GM08714 (cell line): ENCODE data around the gene CDK3.
A peak's percentile ranks its signal among the peaks of the same experiment; 100 is the strongest.

Experiments used
- H3K4me3 ChIP-seq: fragments of 200-500 bp; sonication (Bioruptor generic); 2 replicates; pipeline ENCODE4 v1.5.1; 2014; ENCODE audit warnings: mild to moderate bottlenecking, low read length, inconsistent platforms
- ZNF274 ChIP-seq: IDR thresholded peaks from 2 replicates; pipeline ENCODE4 v1.6.1; 2012; ENCODE audit warnings: mild to moderate bottlenecking, low read depth, low read length

Gene CDK3

DNA sequence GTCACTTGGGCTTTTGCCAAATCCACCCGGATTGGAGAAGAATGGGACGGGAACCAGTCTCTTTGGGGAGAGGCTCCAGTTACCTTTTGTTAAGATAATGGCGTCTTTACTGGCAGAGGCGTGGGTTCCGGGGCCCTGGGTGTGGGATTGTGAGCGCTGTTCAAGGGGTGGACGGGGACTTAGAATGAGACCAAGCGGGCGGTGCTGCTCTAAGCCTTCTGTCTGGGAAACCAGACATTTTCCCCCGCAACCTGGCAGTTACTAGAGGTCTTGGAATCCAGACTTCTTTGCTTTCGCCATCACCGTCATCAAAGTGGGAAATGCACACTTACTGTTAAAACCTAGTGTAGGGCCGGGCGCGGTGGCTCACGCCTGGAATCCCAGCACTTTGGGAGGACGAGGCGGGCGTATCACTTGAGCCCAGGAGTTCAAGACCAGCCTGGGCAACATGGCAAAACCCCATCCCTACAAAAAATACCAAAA lies 20.9 kb upstream of the CDK3 start:
- H3K4me3 ChIP-seq = peak overlapping the region; percentile 80
- TF ChIP-seq ZNF274 = no peak

DNA sequence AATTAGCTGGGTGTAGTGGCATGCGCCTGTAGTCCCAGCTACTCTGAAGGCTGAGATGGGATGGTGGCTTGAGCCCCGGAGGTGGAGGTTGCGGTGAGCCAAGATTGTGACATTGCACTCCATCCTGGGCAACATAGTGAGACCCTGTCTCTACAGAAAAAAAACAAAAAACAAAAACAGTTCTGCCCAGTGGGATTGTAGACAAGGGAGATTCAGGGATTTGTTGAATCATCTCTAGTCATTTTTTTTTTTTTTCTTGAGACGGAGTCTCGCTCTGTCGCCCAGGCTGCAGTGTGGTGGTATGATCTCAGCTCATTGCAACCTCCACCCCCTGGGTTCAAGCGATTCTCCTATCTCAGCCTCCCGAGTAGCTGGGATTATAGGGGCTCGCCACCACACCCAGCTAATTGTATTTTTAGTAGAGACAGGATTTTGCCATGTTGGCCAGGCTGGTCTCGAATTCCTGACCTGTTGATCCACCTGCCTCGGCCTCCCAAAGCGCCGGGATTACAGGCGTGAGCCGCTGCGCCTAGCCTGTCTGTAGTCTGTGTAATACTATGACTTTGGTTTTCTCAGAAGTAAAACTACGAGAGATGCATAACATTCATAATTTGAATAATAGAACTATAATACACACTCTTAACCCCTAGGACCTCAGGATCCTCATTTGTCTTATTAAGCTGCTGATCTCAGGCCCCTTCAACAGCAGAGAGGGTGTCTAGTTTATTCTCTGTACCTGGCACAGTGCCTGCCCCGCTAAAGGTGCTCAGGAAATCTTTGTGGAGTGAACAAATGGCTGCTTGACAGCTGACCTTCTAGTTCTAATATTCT lies 20.3 kb upstream of the CDK3 start:
- no peak for TF ChIP-seq ZNF274
- H3K4me3 ChIP-seq = peak overlapping the region; percentile 80

DNA sequence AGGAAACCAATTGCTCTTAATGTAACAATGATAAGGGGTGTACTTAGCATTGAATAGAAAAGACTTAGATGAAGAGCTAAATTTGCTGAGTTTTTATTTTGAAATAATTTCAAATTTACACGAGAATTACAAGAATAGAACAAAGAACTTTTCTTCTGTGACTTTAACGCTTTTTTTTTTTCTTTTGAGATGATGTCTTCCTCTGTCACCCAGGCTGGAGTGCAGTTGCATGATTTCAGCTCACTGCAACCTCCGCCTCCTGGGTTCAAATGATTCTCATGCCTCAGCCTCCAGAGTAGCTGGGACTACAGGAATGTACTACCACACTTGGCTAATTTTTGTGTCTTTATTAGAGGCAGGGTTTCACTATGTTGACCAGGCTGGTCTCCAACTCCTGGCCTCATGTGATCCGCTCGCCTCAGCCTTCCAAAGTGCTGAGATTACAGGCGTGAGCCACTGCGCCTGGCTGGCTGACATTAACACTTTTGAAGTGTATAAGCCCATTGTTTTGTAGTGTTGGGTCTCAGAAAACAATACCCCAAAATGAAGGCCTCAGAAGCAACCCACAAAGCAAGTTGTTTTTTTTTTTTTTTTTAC lies 19.5 kb upstream of the CDK3 start:
- H3K4me3 ChIP-seq = no peak overlapping the region
- TF ChIP-seq ZNF274 = no peak

DNA sequence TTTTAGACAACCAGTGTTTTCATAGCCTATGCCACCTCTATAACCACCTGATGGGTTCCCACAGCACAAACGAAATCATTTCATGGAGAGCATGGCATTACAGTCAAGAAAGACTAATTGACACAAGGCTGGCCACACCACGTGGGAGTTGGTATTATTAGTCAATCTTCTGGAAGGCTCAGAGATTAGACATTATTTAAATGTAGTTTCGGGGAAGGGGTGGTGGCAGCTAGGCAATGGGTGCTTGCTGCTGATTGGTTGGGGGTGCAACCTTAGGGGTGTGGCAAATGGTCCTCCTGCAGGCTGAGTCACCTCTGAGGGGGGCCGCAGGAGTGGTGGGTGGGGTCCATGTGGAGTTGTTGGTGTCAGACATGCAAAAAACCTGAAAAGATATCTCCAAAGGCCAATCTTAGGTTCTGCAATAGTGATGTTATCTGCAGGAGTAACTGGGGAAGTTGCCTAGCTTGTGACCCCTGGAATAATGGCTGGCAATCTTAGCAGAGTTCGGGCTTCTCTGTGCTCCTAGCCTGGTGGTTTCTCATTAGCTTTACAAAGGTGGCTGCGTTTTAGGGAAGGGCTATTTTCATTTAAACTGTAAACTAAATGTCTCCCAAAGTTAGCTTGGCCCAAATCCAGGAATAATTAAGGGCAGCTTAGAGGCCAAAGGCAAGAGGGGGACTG lies 17.0 kb upstream of the CDK3 start:
- H3K4me3 ChIP-seq = no peak overlapping the region
- no peak for TF ChIP-seq ZNF274

DNA sequence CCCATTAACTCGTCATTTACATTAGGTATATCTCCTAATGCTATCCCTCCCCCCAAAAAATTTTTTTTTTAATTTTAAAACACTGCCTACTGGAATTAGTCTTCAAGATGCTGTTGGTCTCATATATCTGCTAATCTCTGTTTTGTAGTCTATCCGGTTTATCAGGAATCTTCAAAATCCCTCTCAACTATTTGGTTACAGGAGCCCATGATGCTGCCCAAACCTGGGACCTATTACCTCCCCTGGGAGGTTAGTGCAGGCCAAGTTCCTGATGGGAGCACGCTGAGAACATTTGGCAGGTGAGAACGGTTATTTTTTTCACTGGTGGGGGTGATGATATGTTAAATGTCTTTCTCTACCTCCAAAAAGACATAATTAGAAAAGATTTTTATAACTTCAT lies 14.7 kb upstream of the CDK3 start:
- no peak for TF ChIP-seq ZNF274
- no peak overlapping the region for H3K4me3 ChIP-seq

DNA sequence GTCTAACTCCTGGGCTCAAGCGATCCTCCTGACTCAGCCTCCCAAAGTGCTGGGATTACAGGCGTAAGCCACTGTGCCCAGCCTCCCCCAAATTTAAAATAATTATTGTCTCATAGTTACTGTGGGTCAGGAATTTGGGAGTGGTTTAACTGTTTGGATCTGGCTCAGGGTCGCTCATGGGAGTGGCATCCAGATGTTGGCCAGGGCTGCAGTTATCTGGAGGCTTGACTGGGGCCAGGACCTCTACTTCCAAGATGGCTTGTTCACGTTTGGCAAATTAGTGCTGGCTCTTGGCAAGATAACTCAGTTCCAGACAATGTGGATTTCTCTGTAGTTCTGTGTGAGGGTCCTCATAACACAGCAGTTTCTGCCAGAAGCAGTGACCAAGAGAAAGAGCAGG lies 13.6 kb upstream of the CDK3 start:
- no peak for TF ChIP-seq ZNF274

DNA sequence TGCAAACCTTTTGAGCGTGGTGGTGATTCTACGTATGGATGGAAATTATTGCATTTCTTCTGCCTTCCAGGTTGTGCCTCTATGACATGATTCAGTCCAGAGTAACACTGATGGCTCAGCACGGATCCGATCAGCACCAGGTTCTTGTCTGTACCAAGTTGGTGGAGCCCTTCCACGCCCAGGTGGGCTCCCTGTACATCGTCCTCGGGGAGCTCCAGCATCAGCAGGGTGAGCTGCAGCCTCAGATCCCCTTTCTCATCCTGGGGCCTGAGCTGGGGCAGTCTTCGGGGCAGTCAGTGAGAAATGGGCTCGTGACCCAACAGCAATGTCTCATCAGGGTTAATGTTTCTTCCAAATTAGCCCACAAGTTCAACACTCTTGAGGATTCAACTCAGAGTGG lies 9.3 kb upstream of the CDK3 start:
- TF ChIP-seq ZNF274 = no peak

More for the DNA sequence above, 13.6 kb upstream of the CDK3 start:
- no peak overlapping the region for H3K4me3 ChIP-seq

DNA sequence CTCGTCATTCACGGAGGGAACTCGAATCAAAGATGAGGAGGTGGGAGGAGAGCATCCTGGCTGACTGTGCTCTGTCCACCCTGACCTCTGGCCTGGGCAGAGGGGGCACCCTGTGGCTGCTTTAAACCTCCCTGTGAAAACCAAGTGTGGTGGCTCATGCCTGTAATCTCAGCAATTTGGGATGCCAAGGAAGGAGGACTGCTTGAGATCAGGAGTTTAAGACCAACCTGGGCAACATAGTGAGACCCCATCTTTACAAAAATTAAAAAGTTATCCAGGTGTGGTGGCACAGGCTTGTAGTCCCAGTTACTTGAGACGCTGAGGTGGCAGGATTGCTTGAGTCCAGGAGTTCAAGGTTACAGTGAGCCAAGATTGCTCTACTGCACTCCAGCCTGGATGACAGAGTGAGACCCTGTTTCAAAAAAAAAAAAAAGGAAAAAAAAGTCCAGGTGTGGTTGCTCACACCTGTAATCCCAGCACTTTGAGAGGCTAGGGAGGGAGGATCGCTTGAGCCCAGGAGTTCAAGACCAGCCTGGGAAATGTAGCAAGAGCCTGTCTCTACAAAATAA lies 5.8 kb upstream of the CDK3 start:
- H3K4me3 ChIP-seq = no peak overlapping the region
- TF ChIP-seq ZNF274 = no peak

More for the DNA sequence above, 9.3 kb upstream of the CDK3 start:
- no peak overlapping the region for H3K4me3 ChIP-seq

DNA sequence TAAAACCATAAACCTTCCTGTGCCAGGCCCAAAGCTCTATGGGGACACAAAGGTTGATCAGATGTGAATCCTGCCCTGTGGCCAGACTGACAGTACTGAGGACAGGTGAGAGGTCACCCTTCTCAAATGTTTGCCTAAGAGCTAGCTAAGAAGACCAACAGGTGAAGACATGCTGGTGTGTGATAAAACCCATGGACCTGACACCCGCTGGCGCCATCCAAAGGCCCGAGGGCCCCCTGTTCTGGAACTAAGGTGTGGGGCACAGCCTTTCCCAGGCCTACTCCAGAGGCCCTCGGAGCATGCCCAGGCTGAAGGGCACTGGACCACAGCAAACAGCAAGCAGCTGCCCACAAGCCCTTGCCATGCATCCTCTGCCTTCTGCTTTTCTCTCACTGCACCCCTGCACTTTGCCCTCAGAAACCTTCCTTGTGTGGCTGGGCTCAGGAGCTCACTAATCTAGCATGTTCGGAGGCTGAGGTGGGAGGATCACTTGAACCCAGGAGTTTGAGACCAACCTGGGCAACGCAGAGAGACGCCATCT lies 5.2 kb upstream of the CDK3 start:
- TF ChIP-seq ZNF274 = no peak
- no peak overlapping the region for H3K4me3 ChIP-seq

DNA sequence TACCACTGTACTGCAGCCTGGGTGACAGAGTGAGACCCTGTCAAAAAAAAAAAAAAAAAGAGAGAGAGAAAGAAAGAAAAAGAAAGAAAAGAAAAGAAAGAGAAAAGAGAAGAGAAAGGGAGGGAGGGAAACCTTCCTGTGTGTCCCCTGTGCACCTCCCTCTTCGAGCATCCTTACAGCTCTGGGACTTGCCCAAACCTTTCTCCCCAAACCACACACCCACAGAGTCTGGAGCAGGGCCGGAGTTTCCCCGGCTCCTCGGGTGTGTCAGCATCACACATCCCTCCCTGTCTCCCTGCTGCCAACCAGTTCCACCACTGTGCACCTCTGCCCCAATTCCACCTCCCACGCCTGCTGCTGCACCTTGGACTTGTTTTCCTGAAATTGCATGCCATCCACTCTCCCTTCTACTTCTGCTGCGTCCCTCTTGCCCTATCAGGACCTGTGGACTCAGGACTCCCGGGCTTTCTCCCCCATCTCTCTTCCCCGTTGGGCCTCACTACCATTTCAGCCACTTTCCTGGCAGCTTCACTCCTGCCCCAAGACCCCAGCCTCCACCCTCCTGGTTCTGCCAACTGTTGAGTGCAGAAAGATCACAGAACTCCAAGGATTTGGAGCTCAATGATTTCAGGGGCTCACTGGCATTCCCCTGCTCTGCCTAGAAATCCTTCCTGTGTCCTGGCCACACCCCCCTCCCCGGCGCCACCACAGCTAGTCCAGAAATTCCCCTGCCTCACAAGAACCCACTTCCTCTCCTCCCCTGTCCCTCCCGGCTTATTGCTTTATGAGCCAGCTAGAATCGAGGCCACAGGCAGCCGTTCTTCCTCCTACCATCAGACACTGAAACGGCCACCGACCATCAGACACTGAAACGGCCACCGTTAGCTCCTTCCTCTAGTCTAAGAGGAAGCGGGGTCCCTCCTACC lies 3.7 kb upstream of the CDK3 start:
- TF ChIP-seq ZNF274 = no peak
- no peak overlapping the region; the same call in 1 of the 2 replicates for H3K4me3 ChIP-seq

DNA sequence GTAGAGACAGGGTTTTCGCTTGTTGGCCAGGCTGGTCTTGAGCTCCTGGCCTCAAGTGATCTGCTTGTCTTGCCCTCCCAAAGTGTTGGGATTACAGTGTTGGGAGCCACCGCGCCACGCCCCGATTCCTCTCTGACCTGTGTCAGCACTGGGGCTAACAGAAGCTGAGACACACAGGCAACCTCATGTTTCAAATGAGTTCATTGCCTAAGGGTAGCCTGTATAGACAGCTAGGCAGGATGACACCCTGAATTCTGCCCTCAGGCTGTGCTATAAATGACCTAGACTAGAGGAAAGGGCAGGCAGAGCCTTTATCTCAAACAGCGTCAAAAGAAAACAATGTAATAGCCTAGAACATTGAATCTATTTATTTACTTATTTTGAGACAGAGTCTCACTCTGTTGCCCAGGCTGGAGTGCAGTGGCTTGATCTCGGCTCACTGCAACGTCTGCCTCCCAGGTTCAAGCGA lies 2.3 kb upstream of the CDK3 start:
- no peak overlapping the region for H3K4me3 ChIP-seq

DNA sequence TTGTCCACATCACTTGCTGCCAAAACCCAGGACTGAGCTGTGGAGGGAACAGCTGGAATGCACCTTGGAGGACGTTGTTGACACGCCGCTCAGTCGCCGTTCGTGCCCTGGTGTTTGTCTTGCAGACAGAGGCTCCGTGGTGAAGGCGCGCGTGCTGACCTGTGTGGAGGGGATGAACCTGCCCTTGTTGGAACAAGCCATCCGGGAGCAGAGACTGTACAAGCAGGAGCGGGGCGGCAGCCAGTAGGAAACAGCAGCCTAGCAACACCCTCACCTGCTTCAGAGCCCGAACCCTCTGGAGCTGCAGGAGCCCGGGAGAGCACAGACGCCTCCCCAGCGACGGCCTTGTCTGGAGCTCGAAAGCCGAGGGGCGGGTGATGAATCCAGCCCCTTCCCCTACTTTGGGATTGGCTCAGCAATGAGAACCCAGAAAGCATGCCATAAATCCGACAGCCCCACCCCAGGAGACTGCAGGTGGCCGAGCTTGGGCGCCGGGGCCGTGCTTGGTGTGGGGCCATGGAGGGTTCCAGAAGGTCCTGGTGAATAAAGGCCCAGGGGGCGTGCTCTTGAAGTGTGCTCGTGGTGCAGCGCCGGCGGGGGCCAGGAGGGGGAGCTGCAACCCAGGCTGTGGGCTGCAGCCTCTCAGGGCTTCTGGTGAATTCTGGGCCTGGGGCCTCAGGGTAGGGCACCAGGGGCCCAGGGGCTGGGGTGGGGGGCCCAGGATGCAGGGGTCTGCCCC lies 470 bp upstream of the CDK3 start:
- no peak for TF ChIP-seq ZNF274
- H3K4me3 ChIP-seq = no peak overlapping the region

More for the DNA sequence above, 2.3 kb upstream of the CDK3 start:
- no peak for TF ChIP-seq ZNF274

DNA sequence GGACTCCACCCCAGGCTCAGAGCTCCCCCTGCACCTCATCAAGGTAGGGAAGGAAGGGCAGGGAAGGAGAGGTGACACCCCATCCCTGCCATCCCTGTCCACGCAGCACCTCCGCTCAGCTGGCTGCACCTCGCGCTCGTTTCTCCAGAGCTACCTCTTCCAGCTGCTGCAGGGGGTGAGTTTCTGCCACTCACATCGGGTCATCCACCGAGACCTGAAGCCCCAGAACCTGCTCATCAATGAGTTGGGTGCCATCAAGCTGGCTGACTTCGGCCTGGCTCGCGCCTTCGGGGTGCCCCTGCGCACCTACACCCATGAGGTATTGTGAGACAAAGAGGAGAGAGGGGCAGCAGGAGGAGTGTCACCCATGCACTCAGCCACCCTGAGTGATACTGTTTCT lies 1.4 kb downstream of the CDK3 start:
- no peak for TF ChIP-seq ZNF274
- no peak overlapping the region for H3K4me3 ChIP-seq
